Tibial nerve (tissue), 4 donors: ENCODE results near the gene SPI1. TPM values are rescaled to one million over a fixed set of nuclear protein-coding genes. Genes with fewer than 3 reads are reported as not detected.
A peak's percentile ranks its signal among the peaks of the same experiment; 100 is the strongest.

Source experiments
- DNase-seq, 2 donors: peaks; one replicate each; pipeline ENCODE4 v3.0.0-alpha.2; 2019; ENCODE audit warnings: low spot score in 2 of 2
- H3K27ac ChIP-seq, 4 donors: fragments of 200-600 bp; sonication (generic) in 3 of 4; one replicate each; pipeline ENCODE4 v1.5.1; 2017 to 2019; ENCODE audit warnings: mild to moderate bottlenecking in 1 of 4
- H3K27me3 ChIP-seq, 2 donors: fragments of 200-600 bp; sonication (generic) in 1 of 2; one replicate each; pipeline versions ENCODE4 v1.5.1 to v1.6.0; 2017 to 2019
- H3K36me3 ChIP-seq, 3 donors: fragments of 200-600 bp; sonication (generic); one replicate each; pipeline ENCODE4 v1.5.1; 2018 to 2019
- H3K4me1 ChIP-seq, 4 donors: fragments of 200-600 bp; sonication (generic) in 3 of 4; one replicate each; pipeline ENCODE4 v1.5.1; 2017 to 2019
- H3K4me3 ChIP-seq, 4 donors: fragments of 200-600 bp; sonication (generic) in 3 of 4; one replicate each; pipeline ENCODE4 v1.5.1; 2017 to 2019; ENCODE audit warnings: mild to moderate bottlenecking in 1 of 4, moderate library complexity in 1 of 4
- H3K9me3 ChIP-seq, 4 donors: fragments of 200-600 bp; sonication (generic) in 3 of 4; one replicate each; pipeline ENCODE4 v1.5.1; 2017 to 2019
- EP300 ChIP-seq, 2 donors: sonication (generic); formaldehyde crosslinking; IDR thresholded peaks; one replicate each; pipeline ENCODE4 v1.6.1; 2017; ENCODE audit warnings: antibody characterized with exemption in 2 of 2, mild to moderate bottlenecking in 1 of 2
- POLR2A ChIP-seq, 2 donors: fragments of 450-650 bp; IDR thresholded peaks; one replicate each; pipeline ENCODE4 v1.6.1; 2017; ENCODE audit warnings: antibody characterized with exemption in 2 of 2, mild to moderate bottlenecking in 2 of 2, moderate library complexity in 2 of 2
- WGBS, 2 donors: methylation state at CpG; one replicate each; pipeline ENCODE4 v1.1.5; 2018; 5-methylcytosine and 5-hydroxymethylcytosine counted together
- total RNA-seq, 4 donors: library from RNA; depleted of rRNA; stranded (reverse); fragments of >200 nt; gene quantifications; one replicate each; pipeline ENCODE4 v1.1.0, GENCODE V29; 2016
- TF ChIP-seq, protein P1 (sequence below), 5 experiments: fragments of 200-600 bp in 3 of 5; fragments of 450-650 bp in 2 of 5; sonication (generic) in 3 of 5; IDR thresholded peaks; one replicate each; pipeline ENCODE4 v1.5.1; 2016 to 2019; ENCODE audit warnings: antibody characterized with exemption in 5 of 5, mild to moderate bottlenecking in 3 of 5, moderate library complexity in 2 of 5

SPI1 gene
- total RNA-seq, 4 donors from 2014 or later, result 18.8 to 73.5 (median 25.2) TPM

GRCh38 chr11:47393163-47394049 lies 15.1 kb upstream of the SPI1 start:
- no peak for TF ChIP-seq POLR2A (IDR thresholded peaks at IDR 0.05)
- TF ChIP-seq, protein P1, sequence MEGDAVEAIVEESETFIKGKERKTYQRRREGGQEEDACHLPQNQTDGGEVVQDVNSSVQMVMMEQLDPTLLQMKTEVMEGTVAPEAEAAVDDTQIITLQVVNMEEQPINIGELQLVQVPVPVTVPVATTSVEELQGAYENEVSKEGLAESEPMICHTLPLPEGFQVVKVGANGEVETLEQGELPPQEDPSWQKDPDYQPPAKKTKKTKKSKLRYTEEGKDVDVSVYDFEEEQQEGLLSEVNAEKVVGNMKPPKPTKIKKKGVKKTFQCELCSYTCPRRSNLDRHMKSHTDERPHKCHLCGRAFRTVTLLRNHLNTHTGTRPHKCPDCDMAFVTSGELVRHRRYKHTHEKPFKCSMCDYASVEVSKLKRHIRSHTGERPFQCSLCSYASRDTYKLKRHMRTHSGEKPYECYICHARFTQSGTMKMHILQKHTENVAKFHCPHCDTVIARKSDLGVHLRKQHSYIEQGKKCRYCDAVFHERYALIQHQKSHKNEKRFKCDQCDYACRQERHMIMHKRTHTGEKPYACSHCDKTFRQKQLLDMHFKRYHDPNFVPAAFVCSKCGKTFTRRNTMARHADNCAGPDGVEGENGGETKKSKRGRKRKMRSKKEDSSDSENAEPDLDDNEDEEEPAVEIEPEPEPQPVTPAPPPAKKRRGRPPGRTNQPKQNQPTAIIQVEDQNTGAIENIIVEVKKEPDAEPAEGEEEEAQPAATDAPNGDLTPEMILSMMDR (IDR thresholded peaks at IDR 0.05), result no peak
- peak overlapping the region in 1 of 4 donors; percentile 28 for H3K4me3 ChIP-seq
- H3K9me3 ChIP-seq, result no peaks in the 10 kb centered on the region
- H3K36me3 ChIP-seq, result no peaks in the 10 kb centered on the region
- peak overlapping the region in 3 of 4 donors; percentile 80 to 89 (median 87) for H3K27ac ChIP-seq
- WGBS, 2 donors, result 61 to 62% methylated on average over 10 to 17 of the region's 20 CpGs
- H3K4me1 ChIP-seq, result peaks cover 0 to 23% (median 0%) of the 10 kb centered on the region in 4 donors
- no peaks in the 10 kb centered on the region for H3K27me3 ChIP-seq
- DNase-seq, result no peak

- peaks cover 0 to 23% (median 0%) of the 10 kb centered on the region in 4 donors for H3K4me1 ChIP-seq
- no peaks in the 10 kb centered on the region for H3K27me3 ChIP-seq
- H3K9me3 ChIP-seq, result no peaks in the 10 kb centered on the region
- no peak overlapping the region for H3K4me3 ChIP-seq
- no peaks in the 10 kb centered on the region for H3K36me3 ChIP-seq
- peak overlapping the region in 3 of 4 donors; percentile 28 to 89 (median 80) for H3K27ac ChIP-seq
- no peak for DNase-seq
- WGBS, 2 donors, result 82 to 84% methylated on average over 12 to 14 of the region's 14 CpGs
- TF ChIP-seq, protein P1 (IDR thresholded peaks at IDR 0.05), result no peak
- TF ChIP-seq POLR2A (IDR thresholded peaks at IDR 0.05), result no peak
- no peak for TF ChIP-seq EP300 (IDR thresholded peaks at IDR 0.05)
These were observed 14.3 kb upstream of the SPI1 start for GRCh38 chr11:47392546-47393162.

- WGBS, 2 donors, result 85 to 89% methylated on average over 16 of the region's 16 CpGs
- Histone ChIP-seq H3K36me3 (no peaks in the 10 kb centered on the region), H3K27me3 (no peaks in the 10 kb centered on the region), H3K4me3 (no peak overlapping the region), H3K4me1 (peaks cover 0 to 23% (median 0%) of the 10 kb centered on the region in 4 donors), H3K9me3 (no peaks in the 10 kb centered on the region), H3K27ac (peak overlapping the region in 3 of 4 donors; percentile 6 to 52 (median 27))
- no peak for DNase-seq
- TF ChIP-seq POLR2A (IDR thresholded peaks at IDR 0.05) (no peak), EP300 (IDR thresholded peaks at IDR 0.05) (no peak)
- TF ChIP-seq, protein P1 (IDR thresholded peaks at IDR 0.05), result no peak
These were observed 13.5 kb upstream of the SPI1 start for GRCh38 chr11:47391711-47392432.

DNA sequence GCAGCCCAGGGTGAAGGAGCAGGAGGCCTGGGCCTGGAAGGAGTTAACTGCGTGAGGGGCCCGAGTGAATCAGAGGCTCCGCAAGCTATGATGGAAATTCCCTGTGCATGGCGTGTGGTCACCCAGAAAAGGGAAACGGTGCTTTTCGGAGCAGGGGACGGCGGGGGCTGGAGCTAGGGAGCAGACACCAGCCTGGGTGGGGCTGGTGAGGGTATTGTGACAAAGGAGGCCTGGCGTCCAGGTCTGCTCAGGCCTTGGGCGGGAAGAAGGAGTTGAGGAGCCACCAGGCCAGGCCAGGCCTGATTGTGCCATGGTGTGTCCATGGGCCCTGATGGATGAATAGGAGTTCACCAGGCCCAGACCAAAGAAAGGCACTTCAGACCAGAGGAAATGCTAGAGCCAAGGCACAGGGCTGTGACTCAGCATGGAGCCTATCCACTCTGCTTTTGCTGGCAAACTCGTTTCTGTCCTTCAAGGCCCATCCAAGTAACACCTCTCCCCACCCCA lies 12.8 kb upstream of the SPI1 start:
- H3K27me3 ChIP-seq, result no peaks in the 10 kb centered on the region
- no peak overlapping the region for H3K4me3 ChIP-seq
- no peaks in the 10 kb centered on the region for H3K36me3 ChIP-seq
- TF ChIP-seq, protein P1 (IDR thresholded peaks at IDR 0.05), result no peak
- TF ChIP-seq EP300 (IDR thresholded peaks at IDR 0.05) (peak in 1 of 2 donors; percentile 29), POLR2A (IDR thresholded peaks at IDR 0.05) (no peak)
- DNase-seq, result no peak
- 62 to 73% methylated on average over 11 of the region's 11 CpGs for WGBS, 2 donors
- H3K27ac ChIP-seq, result peak overlapping the region in 3 of 4 donors; percentile 6 to 55 (median 27)
- no peaks in the 10 kb centered on the region for H3K9me3 ChIP-seq
- H3K4me1 ChIP-seq, result peaks cover 0 to 23% (median 0%) of the 10 kb centered on the region in 4 donors
